Measurements from ENCODE around the gene AFF3. TPM values are rescaled to one million over a fixed set of nuclear protein-coding genes. Genes with fewer than 3 reads are reported as not detected.

Gene AFF3
- total RNA-seq, 1 donor from 2014 or later = 44.6 TPM

GRCh38 chr2:99959261-99960014 is 183.0 kb downstream of the AFF3 start:
- no peak for TF ChIP-seq CTCF (IDR thresholded peaks at IDR 0.05)
- intact Hi-C loops (cut with DNase I) = no loop called here
- peak; percentile 68 for ATAC-seq
- Histone ChIP-seq H3K4me1 (no peaks in the 10 kb centered on the region), H3K27ac (no peak overlapping the region), H3K4me3 (no peak overlapping the region), H3K36me3 (no peaks in the 10 kb centered on the region), H3K9me3 (no peaks in the 10 kb centered on the region), H3K27me3 (no peaks in the 10 kb centered on the region)
- no peak for DNase-seq

- intact Hi-C loops (cut with DNase I) = no loop called here
- H3K4me1 ChIP-seq = no peaks in the 10 kb centered on the region
- no peak overlapping the region for H3K27ac ChIP-seq
- H3K9me3 ChIP-seq = no peaks in the 10 kb centered on the region
- DNase-seq (no peak), ATAC-seq (no peak)
- no peak for TF ChIP-seq CTCF (IDR thresholded peaks at IDR 0.05)
- H3K4me3 ChIP-seq = no peak overlapping the region
- H3K27me3 ChIP-seq = no peaks in the 10 kb centered on the region
- no peaks in the 10 kb centered on the region for H3K36me3 ChIP-seq
Measured at GRCh38 chr2:99957332-99958133, 184.9 kb downstream of the AFF3 start.

- Histone ChIP-seq H3K27ac (no peak overlapping the region), H3K4me1 (no peaks in the 10 kb centered on the region), H3K36me3 (no peaks in the 10 kb centered on the region), H3K9me3 (no peaks in the 10 kb centered on the region), H3K4me3 (no peak overlapping the region), H3K27me3 (no peaks in the 10 kb centered on the region)
- intact Hi-C loops (cut with DNase I) = no loop called here
- ATAC-seq (no peak), DNase-seq (no peak)
- no peak for TF ChIP-seq CTCF (IDR thresholded peaks at IDR 0.05)
Measured at GRCh38 chr2:99956232-99957030, 186.0 kb downstream of the AFF3 start.

GRCh38 chr2:99953750-99954149 is 188.6 kb downstream of the AFF3 start:
- TF ChIP-seq CTCF (IDR thresholded peaks at IDR 0.05) = no peak
- DNase-seq = no peak
- Histone ChIP-seq H3K4me3 (no peak overlapping the region), H3K27ac (no peak overlapping the region), H3K27me3 (no peaks in the 10 kb centered on the region), H3K9me3 (no peaks in the 10 kb centered on the region), H3K36me3 (no peaks in the 10 kb centered on the region), H3K4me1 (no peaks in the 10 kb centered on the region)
- ATAC-seq = no peak
- intact Hi-C loops (cut with DNase I) = no loop called here

GRCh38 chr2:99949963-99950362 is 192.4 kb downstream of the AFF3 start:
- Histone ChIP-seq H3K9me3 (no peaks in the 10 kb centered on the region), H3K4me1 (no peaks in the 10 kb centered on the region), H3K27me3 (no peaks in the 10 kb centered on the region), H3K4me3 (no peak overlapping the region), H3K36me3 (no peaks in the 10 kb centered on the region), H3K27ac (no peak overlapping the region)
- DNase-seq = no peak
- TF ChIP-seq CTCF (IDR thresholded peaks at IDR 0.05) = no peak
- ATAC-seq = no peak
- intact Hi-C loops (cut with DNase I) = no loop called here
